Measurements from ENCODE around the gene MBNL3.
"Not testable (repeated sequence)": the region's sequence is repeated elsewhere in the genome, so short reads cannot be mapped to it uniquely, and the experiment has no call there.

The MBNL3 gene

GRCh38 chrX:132369617-132370326 is 119.1 kb downstream of the MBNL3 start:
- no peak for DNase-seq (ENCODE audit: low spot score)

- no peak for DNase-seq (ENCODE audit: low spot score)
Observed at GRCh38 chrX:132367984-132368383, 120.9 kb downstream of the MBNL3 start.

- DNase-seq (ENCODE audit: low spot score) = no peak
Observed at GRCh38 chrX:132367314-132367713, 121.5 kb downstream of the MBNL3 start.

- DNase-seq (ENCODE audit: low spot score) = no peak
Observed at GRCh38 chrX:132365490-132365889, 123.3 kb downstream of the MBNL3 start.

- DNase-seq (ENCODE audit: low spot score) = no peak
Observed at GRCh38 chrX:132364313-132364712, 124.5 kb downstream of the MBNL3 start.

GRCh38 chrX:132353430-132353829 is 135.4 kb downstream of the MBNL3 start:
- no peak for DNase-seq (ENCODE audit: low spot score)

GRCh38 chrX:132336172-132336571 is 152.7 kb downstream of the MBNL3 start:
- no peak for DNase-seq (ENCODE audit: low spot score)

- DNase-seq (ENCODE audit: low spot score) = no peak
Observed at GRCh38 chrX:132333351-132333750, 155.5 kb downstream of the MBNL3 start.

GRCh38 chrX:132331532-132331931 is 157.3 kb downstream of the MBNL3 start:
- no peak for DNase-seq (ENCODE audit: low spot score)

GRCh38 chrX:132331000-132331399 is 157.8 kb downstream of the MBNL3 start:
- DNase-seq (ENCODE audit: low spot score) = no peak

GRCh38 chrX:132330156-132330729 is 158.6 kb downstream of the MBNL3 start:
- DNase-seq (ENCODE audit: low spot score) = no peak

- DNase-seq (ENCODE audit: low spot score) = not testable (repeated sequence)
Observed at GRCh38 chrX:132326960-132327359, 161.9 kb downstream of the MBNL3 start.
